Right lobe of liver (tissue), 6 donors: Measurements from ENCODE around the gene CHI3L2. TPM values are rescaled to one million over a fixed set of nuclear protein-coding genes. Genes with fewer than 3 reads are reported as not detected.

Source experiments
- ATAC-seq, 4 donors: fragments of 200-7000 bp; cut with Tn5 transposase; one replicate each; pipeline ENCODE4 v1.9.1; 2020; ENCODE audit warnings: mild to moderate bottlenecking in 4 of 4, moderate library complexity in 4 of 4
- DNase-seq, 3 donors: peaks; one replicate each; pipeline ENCODE4 v3.0.0-alpha.2; 2020
- H3K27ac ChIP-seq, 3 donors: fragments of 200-600 bp; one replicate each; pipeline ENCODE4 v1.8.0; 2022
- H3K27me3 ChIP-seq, 2 donors: fragments of 200-600 bp; one replicate each; pipeline ENCODE4 v1.8.0; 2022
- H3K36me3 ChIP-seq, 4 donors: fragments of 200-600 bp; sonication (generic) in 1 of 4; one replicate each; pipeline versions ENCODE4 v1.5.1 to v1.8.0; 2017 to 2022; ENCODE audit warnings: control low read depth in 1 of 4
- H3K4me1 ChIP-seq, 4 donors: fragments of 200-600 bp; sonication (generic) in 1 of 4; one replicate each; pipeline versions ENCODE4 v1.5.1 to v1.8.0; 2017 to 2022; ENCODE audit warnings: control low read depth in 1 of 4
- H3K4me3 ChIP-seq, 3 donors: fragments of 200-600 bp; one replicate each; pipeline ENCODE4 v1.8.0; 2022
- H3K9me3 ChIP-seq, 4 donors: fragments of 200-600 bp; sonication (generic) in 1 of 4; one replicate each; pipeline versions ENCODE4 v1.5.1 to v1.8.0; 2017 to 2022; ENCODE audit warnings: control low read depth in 1 of 4
- POLR2A ChIP-seq: fragments of 450-650 bp; IDR thresholded peaks from one replicate; pipeline ENCODE4 v1.6.1; 2017; ENCODE audit warnings: antibody characterized with exemption, mild to moderate bottlenecking
- WGBS: methylation state at CpG from one replicate; pipeline ENCODE4 v1.1.6; 2018; ENCODE audit warnings: low coverage, low lambda C conversion rate; ENCODE audit not compliant: insufficient coverage; ENCODE audit errors: missing lambda C conversion rate; 5-methylcytosine and 5-hydroxymethylcytosine counted together
- intact Hi-C, 2 donors: fragments of 100-400 bp; cut with DNase I; formaldehyde crosslinking; loops; one replicate each; pipeline versions ENCODE4 v1.11.2 to v1.14.1; 2022
- total RNA-seq, 6 experiments: library from RNA; depleted of rRNA in 2 of 6; stranded (reverse); fragments of >200 nt in 2 of 6; fragmentation: NEBNext Ultra II Directional in 3 of 6; extraction: Animal tissue kit (Norgen Biotek cat#: 25700) in 3 of 6; gene quantifications; one replicate each; pipeline versions ENCODE4 v1.1.0 to v1.2.4, GENCODE V29; 2016 to 2023
- TF ChIP-seq, protein P1 (sequence below), 4 donors: fragments of 200-600 bp in 3 of 4; fragments of 450-650 bp in 1 of 4; IDR thresholded peaks; one replicate each; pipeline versions ENCODE4 v1.5.1 to v1.8.0; 2016 to 2022; ENCODE audit warnings: antibody characterized with exemption in 4 of 4, mild to moderate bottlenecking in 2 of 4
- donor health status: DM: no; HTN: yes; CAD: no.
- donor health status: DM: no; HTN: no; CAD: no.
- donor health status: DM: no; HTN: no; CAD: no.
- donor health status: DM: no; HTN: yes; CAD: no.
- donor health status: DM: no; HTN: yes; CAD: no.

The CHI3L2 gene
- total RNA-seq, 6 experiments from 2014 or later: 0.15 to 0.58 (median 0.26) TPM; not detected in 1

DNA sequence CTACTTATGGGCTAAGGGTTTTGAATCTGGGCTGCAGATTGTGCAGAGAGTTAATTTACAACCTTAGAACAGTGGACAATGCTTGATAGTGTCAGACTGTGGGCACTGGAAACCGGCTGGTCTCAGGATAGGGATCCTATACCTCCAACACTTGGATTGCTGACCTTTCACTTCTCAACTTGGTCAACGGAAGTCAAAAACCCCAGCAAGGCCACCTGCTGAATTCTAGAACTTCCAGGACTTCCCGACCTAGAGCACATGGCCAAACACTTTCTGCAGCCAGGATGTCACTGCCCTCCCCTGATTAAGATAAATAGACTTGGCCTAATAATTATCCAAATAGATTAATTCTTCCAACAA lies 26.7 kb upstream of the CHI3L2 start:
- Histone ChIP-seq H3K4me3 (peak overlapping the region in 1 of 3 donors; percentile 16), H3K27ac (peak overlapping the region; percentile 6 to 71 (median 52))

DNA sequence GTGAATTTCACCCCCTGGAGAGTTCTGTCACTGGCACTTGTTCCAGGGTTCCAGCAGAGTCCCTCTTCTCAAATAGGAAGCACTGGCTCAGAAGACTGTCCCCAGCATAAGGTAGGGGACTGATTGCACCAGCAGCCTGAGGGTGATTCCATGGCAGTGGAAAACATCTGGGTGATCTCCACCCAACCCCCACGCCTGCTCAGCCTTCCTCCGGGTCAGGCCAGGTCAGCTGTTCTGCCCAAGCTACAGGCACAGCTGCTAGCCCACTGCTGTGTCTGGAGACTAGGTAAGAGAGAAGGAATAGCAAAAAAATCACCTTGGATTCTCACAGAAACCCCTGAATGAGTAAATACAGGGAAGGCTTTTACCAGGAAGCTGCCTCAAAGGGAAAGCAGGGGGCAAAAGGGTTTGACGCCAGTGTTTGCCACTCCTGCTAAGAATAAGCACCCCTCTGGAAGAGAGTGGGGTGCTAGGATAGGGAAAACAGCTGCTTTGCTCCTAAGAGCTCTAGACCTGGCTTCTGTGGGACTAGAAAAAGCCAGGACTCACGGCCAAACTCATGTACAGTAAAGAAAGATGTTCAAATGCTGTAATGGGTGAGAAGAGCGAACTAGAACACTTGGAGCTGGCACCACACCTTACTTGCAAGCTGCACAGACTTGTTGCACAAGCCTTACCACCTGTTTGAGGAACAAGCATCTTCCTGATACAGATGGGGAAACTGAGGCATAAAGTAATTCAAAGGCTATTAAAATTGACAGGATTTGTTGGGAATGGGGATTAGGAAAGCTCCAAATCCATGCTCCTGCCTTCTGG lies 26.0 kb upstream of the CHI3L2 start:
- H3K9me3 ChIP-seq: no peaks in the 10 kb centered on the region
- 70% methylated on average over 5 of the region's 5 CpGs for WGBS
- intact Hi-C loops: no loop called here
- H3K36me3 ChIP-seq: peaks cover 0 to 7% (median 0%) of the 10 kb centered on the region in 4 donors
- ATAC-seq (peak in 1 of 4 donors; percentile 2), DNase-seq (peak in 1 of 3 donors; percentile 70)
- TF ChIP-seq, protein P1, sequence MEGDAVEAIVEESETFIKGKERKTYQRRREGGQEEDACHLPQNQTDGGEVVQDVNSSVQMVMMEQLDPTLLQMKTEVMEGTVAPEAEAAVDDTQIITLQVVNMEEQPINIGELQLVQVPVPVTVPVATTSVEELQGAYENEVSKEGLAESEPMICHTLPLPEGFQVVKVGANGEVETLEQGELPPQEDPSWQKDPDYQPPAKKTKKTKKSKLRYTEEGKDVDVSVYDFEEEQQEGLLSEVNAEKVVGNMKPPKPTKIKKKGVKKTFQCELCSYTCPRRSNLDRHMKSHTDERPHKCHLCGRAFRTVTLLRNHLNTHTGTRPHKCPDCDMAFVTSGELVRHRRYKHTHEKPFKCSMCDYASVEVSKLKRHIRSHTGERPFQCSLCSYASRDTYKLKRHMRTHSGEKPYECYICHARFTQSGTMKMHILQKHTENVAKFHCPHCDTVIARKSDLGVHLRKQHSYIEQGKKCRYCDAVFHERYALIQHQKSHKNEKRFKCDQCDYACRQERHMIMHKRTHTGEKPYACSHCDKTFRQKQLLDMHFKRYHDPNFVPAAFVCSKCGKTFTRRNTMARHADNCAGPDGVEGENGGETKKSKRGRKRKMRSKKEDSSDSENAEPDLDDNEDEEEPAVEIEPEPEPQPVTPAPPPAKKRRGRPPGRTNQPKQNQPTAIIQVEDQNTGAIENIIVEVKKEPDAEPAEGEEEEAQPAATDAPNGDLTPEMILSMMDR (IDR thresholded peaks at IDR 0.05): no peak
- no peaks in the 10 kb centered on the region for H3K27me3 ChIP-seq
- H3K27ac ChIP-seq: peak overlapping the region in 2 of 3 donors; percentile 6 to 71
- peak overlapping the region in 1 of 3 donors; percentile 16 for H3K4me3 ChIP-seq
- peaks cover 0 to 50% (median 20%) of the 10 kb centered on the region in 4 donors for H3K4me1 ChIP-seq

More for the DNA sequence above, 26.7 kb upstream of the CHI3L2 start:
- H3K9me3 ChIP-seq: no peaks in the 10 kb centered on the region
- no peaks in the 10 kb centered on the region for H3K27me3 ChIP-seq
- ATAC-seq (no peak), DNase-seq (no peak)
- H3K36me3 ChIP-seq: peaks cover 0 to 7% (median 0%) of the 10 kb centered on the region in 4 donors
- intact Hi-C loops: no loop called here
- WGBS: 10% methylated on average over 2 of the region's 3 CpGs
- peaks cover 0 to 57% (median 22%) of the 10 kb centered on the region in 4 donors for H3K4me1 ChIP-seq
- TF ChIP-seq, protein P1 (IDR thresholded peaks at IDR 0.05): no peak
- TF ChIP-seq POLR2A: no peak

DNA sequence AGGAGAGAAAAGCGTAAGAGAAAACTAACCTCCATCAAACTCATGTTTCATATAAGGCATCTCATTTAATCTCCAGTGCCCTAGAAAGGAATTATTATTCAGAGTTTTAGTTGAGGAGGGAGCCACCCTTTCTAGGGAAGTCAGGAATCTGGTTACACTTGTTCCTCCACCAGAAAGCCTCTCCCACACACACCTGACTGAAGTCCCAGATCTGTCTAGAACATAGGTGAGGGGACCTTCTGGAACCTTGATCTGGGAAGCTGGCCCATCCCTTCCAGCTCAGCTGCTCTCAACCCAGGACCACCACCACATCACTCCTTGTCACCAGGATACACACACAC lies 25.2 kb upstream of the CHI3L2 start:
- intact Hi-C loops: no loop called here
- H3K27me3 ChIP-seq: no peaks in the 10 kb centered on the region
- peaks cover 0 to 50% (median 20%) of the 10 kb centered on the region in 4 donors for H3K4me1 ChIP-seq
- H3K36me3 ChIP-seq: peaks cover 0 to 7% (median 0%) of the 10 kb centered on the region in 4 donors
- DNase-seq: no peak
- no peaks in the 10 kb centered on the region for H3K9me3 ChIP-seq
- 100% methylated on average over 1 of the region's 1 CpG for WGBS
- H3K4me3 ChIP-seq: no peak overlapping the region
- TF ChIP-seq POLR2A: no peak
- TF ChIP-seq, protein P1 (IDR thresholded peaks at IDR 0.05): no peak
- ATAC-seq: no peak
- H3K27ac ChIP-seq: no peak overlapping the region

DNA sequence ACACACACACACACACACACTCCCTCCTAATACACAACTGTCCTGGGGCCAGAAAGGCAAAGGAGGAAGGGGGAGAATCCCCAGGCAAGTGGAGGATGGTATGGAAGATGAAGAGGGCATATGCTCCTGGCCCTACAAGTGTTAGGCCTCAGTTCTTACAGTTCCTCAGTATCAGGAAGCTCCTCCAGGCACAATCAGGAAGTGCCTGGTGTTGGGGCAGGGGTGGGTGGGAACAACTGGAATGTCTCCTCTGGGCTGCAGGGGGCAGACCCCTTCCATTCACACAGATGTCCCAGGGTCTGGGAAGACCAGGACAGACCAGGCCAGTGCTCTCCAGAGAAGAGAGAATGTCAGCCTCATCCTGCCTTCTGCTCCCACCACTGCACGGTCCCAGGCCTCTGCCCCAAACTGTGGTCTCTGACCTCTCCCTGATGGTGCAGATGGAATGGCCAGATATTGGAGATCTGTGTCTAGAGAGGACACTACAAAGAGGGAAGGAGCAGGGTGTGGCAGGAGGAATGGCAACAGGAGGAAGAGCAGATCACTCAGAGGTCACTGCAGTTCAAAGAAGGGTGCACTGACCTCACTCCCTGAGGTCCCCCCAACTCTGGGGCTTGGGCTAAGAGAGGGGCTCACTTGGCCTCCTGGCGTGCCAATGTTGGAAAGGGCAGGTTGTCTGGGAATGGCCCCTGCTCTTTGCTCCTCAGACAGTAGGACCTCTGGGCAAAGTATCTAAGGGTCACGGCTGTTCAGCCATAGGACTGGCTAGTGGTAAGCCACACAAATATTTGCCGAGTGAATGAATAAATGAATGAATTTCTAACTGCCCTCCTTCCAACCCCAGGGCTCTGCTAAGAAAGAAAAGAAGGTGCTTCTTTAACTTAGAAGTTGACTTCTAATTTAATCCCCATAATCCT lies 24.5 kb upstream of the CHI3L2 start:
- Histone ChIP-seq H3K9me3 (no peaks in the 10 kb centered on the region), H3K27me3 (no peaks in the 10 kb centered on the region), H3K36me3 (peaks cover 0 to 3% (median 0%) of the 10 kb centered on the region in 4 donors), H3K27ac (peak overlapping the region; percentile 68 to 78 (median 75)), H3K4me1 (peaks cover 0 to 50% (median 20%) of the 10 kb centered on the region in 4 donors), H3K4me3 (peak overlapping the region; percentile 70 to 82 (median 71))
- DNase-seq (no peak), ATAC-seq (peak in 1 of 4 donors; percentile 0)
- intact Hi-C loops: no loop called here
- WGBS: 33% methylated on average over 2 of the region's 4 CpGs
- TF ChIP-seq, protein P1 (IDR thresholded peaks at IDR 0.05): no peak
- TF ChIP-seq POLR2A: no peak
